ENCODE data around the gene TUSC2. TPM values are rescaled to one million over a fixed set of nuclear protein-coding genes. Genes with fewer than 3 reads are reported as not detected.

Gene TUSC2
- total and polyA plus RNA-seq, 3 donors from 2014 or later = 32.7 to 44.5 (median 43.4) TPM

- TF ChIP-seq POLR2A (IDR thresholded peaks at IDR 0.05) (no peak), CTCF (IDR thresholded peaks at IDR 0.05) (no peak)
- WGBS, 2 donors = 76 to 77% methylated on average over 3 to 4 of the region's 4 CpGs
- Histone ChIP-seq H3K9me3 (no peaks in the 10 kb centered on the region), H3K36me3 (ENCODE audit: low read depth, missing control alignments) (no peaks in the 10 kb centered on the region), H3K27ac (no peak overlapping the region), H3K4me1 (peaks cover 3% of the 10 kb centered on the region), H3K4me3 (no peak overlapping the region), H3K27me3 (no peaks in the 10 kb centered on the region)
- DNase-seq = no peak
- intact Hi-C loops (cut with DNase I; ENCODE audit: low total_unique reads) = loop anchor here (10.0 kb wide), 1 partner anchor 84 kb away; the partner anchor contains the start of gene GNAT1
These were observed 49.7 kb downstream of the TUSC2 start for GRCh38 chr3:50278123-50278879.

GRCh38 chr3:50276762-50277101 lies 51.3 kb downstream of the TUSC2 start:
- no peak for DNase-seq
- WGBS, 2 donors = 72 to 86% methylated on average over 16 to 17 of the region's 17 CpGs
- H3K4me3 ChIP-seq = peak overlapping the region; percentile 12 to 36
- H3K9me3 ChIP-seq = no peaks in the 10 kb centered on the region
- no peak overlapping the region for H3K27ac ChIP-seq
- TF ChIP-seq CTCF (IDR thresholded peaks at IDR 0.05) = no peak
- TF ChIP-seq POLR2A (IDR thresholded peaks at IDR 0.05) = no peak
- intact Hi-C loops (cut with DNase I; ENCODE audit: low total_unique reads) = loop anchor here (10.0 kb wide), 1 partner anchor 82 kb away; the partner anchor contains the start of gene GNAT1
- H3K27me3 ChIP-seq = no peaks in the 10 kb centered on the region
- H3K36me3 ChIP-seq (ENCODE audit: low read depth, missing control alignments) = no peaks in the 10 kb centered on the region
- H3K4me1 ChIP-seq = peaks cover 8% of the 10 kb centered on the region

GRCh38 chr3:50275996-50276761 lies 51.8 kb downstream of the TUSC2 start:
- TF ChIP-seq CTCF (IDR thresholded peaks at IDR 0.05) = no peak
- DNase-seq = no peak
- intact Hi-C loops (cut with DNase I; ENCODE audit: low total_unique reads) = loop anchor here (10.0 kb wide), 1 partner anchor 81 kb away; the partner anchor contains the start of gene GNAT1
- H3K4me1 ChIP-seq = peaks cover 8% of the 10 kb centered on the region
- no peaks in the 10 kb centered on the region for H3K36me3 ChIP-seq (ENCODE audit: low read depth, missing control alignments)
- no peaks in the 10 kb centered on the region for H3K9me3 ChIP-seq
- no peak overlapping the region for H3K27ac ChIP-seq
- H3K4me3 ChIP-seq = peak overlapping the region; percentile 12 to 36
- WGBS, 2 donors = 57 to 60% methylated on average over 37 to 78 of the region's 79 CpGs
- no peaks in the 10 kb centered on the region for H3K27me3 ChIP-seq

GRCh38 chr3:50275141-50275995 lies 52.7 kb downstream of the TUSC2 start:
- Histone ChIP-seq H3K4me3 (peak overlapping the region in 1 of 2 donors; percentile 36), H3K36me3 (ENCODE audit: low read depth, missing control alignments) (no peaks in the 10 kb centered on the region), H3K27me3 (no peaks in the 10 kb centered on the region), H3K27ac (no peak overlapping the region), H3K4me1 (peaks cover 8% of the 10 kb centered on the region), H3K9me3 (no peaks in the 10 kb centered on the region)
- WGBS, 2 donors = 44 to 62% methylated on average over 26 to 65 of the region's 65 CpGs
- intact Hi-C loops (cut with DNase I; ENCODE audit: low total_unique reads) = loop anchor here (10.0 kb wide), 1 partner anchor 81 kb away; the partner anchor contains the start of gene GNAT1
- TF ChIP-seq CTCF (IDR thresholded peaks at IDR 0.05) (no peak), POLR2A (IDR thresholded peaks at IDR 0.05) (no peak)
- no peak for DNase-seq

Other genes with a start within 250 kb of the TUSC2 start
- 100 to 1,000 TPM; 341 to 368 TPM for gene RBM5, start 239.3 kb downstream of the TUSC2 start, total RNA-seq
- gene RBM5, start 239.3 kb downstream of the TUSC2 start, polyA plus RNA-seq (ENCODE audit: insufficient read depth, low read depth, low replicate concordance) = 214 TPM
- 1 to 10 TPM; 6.9 to 8.3 TPM for gene SEMA3F, start 172.9 kb downstream of the TUSC2 start, total RNA-seq
- 7.5 TPM for gene SEMA3F, start 172.9 kb downstream of the TUSC2 start, polyA plus RNA-seq (ENCODE audit: insufficient read depth, low read depth, low replicate concordance)
- gene GNAT1, start 136.6 kb downstream of the TUSC2 start, total RNA-seq = 1 to 10 TPM in 1 of 2 donors, under 1 TPM in 1; 0.93 to 1.2 TPM
- 2.3 TPM for gene GNAT1, start 136.6 kb downstream of the TUSC2 start, polyA plus RNA-seq (ENCODE audit: insufficient read depth, low read depth, low replicate concordance)
- 1 to 10 TPM; 4.3 to 5.4 TPM for gene SLC38A3, start 123.0 kb downstream of the TUSC2 start, total RNA-seq
- 3.4 TPM for gene SLC38A3, start 123.0 kb downstream of the TUSC2 start, polyA plus RNA-seq (ENCODE audit: insufficient read depth, low read depth, low replicate concordance)
- gene GNAI2, start 92.0 kb downstream of the TUSC2 start, total RNA-seq = 100 to 1,000 TPM; 239 to 343 TPM
- 238 TPM for gene GNAI2, start 92.0 kb downstream of the TUSC2 start, polyA plus RNA-seq (ENCODE audit: insufficient read depth, low read depth, low replicate concordance)
- 10 to 100 TPM; 12.9 to 26.7 TPM for gene SEMA3B, start 59.1 kb downstream of the TUSC2 start, total RNA-seq
- 30.2 TPM for gene SEMA3B, start 59.1 kb downstream of the TUSC2 start, polyA plus RNA-seq (ENCODE audit: insufficient read depth, low read depth, low replicate concordance)
- 1 to 10 TPM; 1.5 to 3.2 TPM for gene LSMEM2, start 49.1 kb downstream of the TUSC2 start, total RNA-seq
- gene LSMEM2, start 49.1 kb downstream of the TUSC2 start, polyA plus RNA-seq (ENCODE audit: insufficient read depth, low read depth, low replicate concordance) = 2.6 TPM
- 10 to 100 TPM; 55.3 to 60.9 TPM for gene IFRD2, start 35.8 kb downstream of the TUSC2 start, total RNA-seq
- 42.3 TPM for gene IFRD2, start 35.8 kb downstream of the TUSC2 start, polyA plus RNA-seq (ENCODE audit: insufficient read depth, low read depth, low replicate concordance)
- 10 to 100 TPM; 13.8 to 25.2 TPM for gene HYAL3, start 28.8 kb downstream of the TUSC2 start, total RNA-seq
- 27.9 TPM for gene HYAL3, start 28.8 kb downstream of the TUSC2 start, polyA plus RNA-seq (ENCODE audit: insufficient read depth, low read depth, low replicate concordance)
- 10 to 100 TPM; 37.9 to 79.4 TPM for gene NAA80, start 28.8 kb downstream of the TUSC2 start, total RNA-seq
- gene NAA80, start 28.8 kb downstream of the TUSC2 start, polyA plus RNA-seq (ENCODE audit: insufficient read depth, low read depth, low replicate concordance) = 72.4 TPM
- 1 to 10 TPM; 2.7 to 3.2 TPM for gene HYAL1, start 24.6 kb downstream of the TUSC2 start, total RNA-seq
- 3.7 TPM for gene HYAL1, start 24.6 kb downstream of the TUSC2 start, polyA plus RNA-seq (ENCODE audit: insufficient read depth, low read depth, low replicate concordance)
- gene HYAL2, start 5.5 kb downstream of the TUSC2 start, total RNA-seq = 100 to 1,000 TPM in 1 of 2 donors, 10 to 100 TPM in 1; 90.9 to 111 TPM
- 58.6 TPM for gene HYAL2, start 5.5 kb downstream of the TUSC2 start, polyA plus RNA-seq (ENCODE audit: insufficient read depth, low read depth, low replicate concordance)
- 10 to 100 TPM; 50.0 to 52.2 TPM for gene RASSF1, start 12.6 kb upstream of the TUSC2 start, total RNA-seq
- gene RASSF1, start 12.6 kb upstream of the TUSC2 start, polyA plus RNA-seq (ENCODE audit: insufficient read depth, low read depth, low replicate concordance) = 60.1 TPM
- 100 to 1,000 TPM; 241 to 335 TPM for gene ZMYND10, start 17.5 kb upstream of the TUSC2 start, total RNA-seq
- 763 TPM for gene ZMYND10, start 17.5 kb upstream of the TUSC2 start, polyA plus RNA-seq (ENCODE audit: insufficient read depth, low read depth, low replicate concordance)
- gene NPRL2, start 22.6 kb upstream of the TUSC2 start, total RNA-seq = 10 to 100 TPM; 26.9 to 29.2 TPM
- 28.0 TPM for gene NPRL2, start 22.6 kb upstream of the TUSC2 start, polyA plus RNA-seq (ENCODE audit: insufficient read depth, low read depth, low replicate concordance)
- gene CYB561D2, start 22.6 kb upstream of the TUSC2 start, total RNA-seq = 10 to 100 TPM; 18.9 to 21.1 TPM
- gene CYB561D2, start 22.6 kb upstream of the TUSC2 start, polyA plus RNA-seq (ENCODE audit: insufficient read depth, low read depth, low replicate concordance) = 16.0 TPM
- 10 to 100 TPM; 63.2 to 72.4 TPM for gene TMEM115, start 31.3 kb upstream of the TUSC2 start, total RNA-seq
- 37.6 TPM for gene TMEM115, start 31.3 kb upstream of the TUSC2 start, polyA plus RNA-seq (ENCODE audit: insufficient read depth, low read depth, low replicate concordance)
- 10 to 100 TPM; 16.1 to 19.3 TPM for gene CACNA2D2, start 175.4 kb upstream of the TUSC2 start, total RNA-seq
- 15.9 TPM for gene CACNA2D2, start 175.4 kb upstream of the TUSC2 start, polyA plus RNA-seq (ENCODE audit: insufficient read depth, low read depth, low replicate concordance)
- 10 to 100 TPM; 21.0 to 28.8 TPM for gene C3orf18, start 239.5 kb upstream of the TUSC2 start, total RNA-seq
- gene C3orf18, start 239.5 kb upstream of the TUSC2 start, polyA plus RNA-seq (ENCODE audit: insufficient read depth, low read depth, low replicate concordance) = 14.9 TPM
- gene HEMK1, start 241.3 kb upstream of the TUSC2 start, total RNA-seq = 10 to 100 TPM; 12.8 to 13.1 TPM
- 25.7 TPM for gene HEMK1, start 241.3 kb upstream of the TUSC2 start, polyA plus RNA-seq (ENCODE audit: insufficient read depth, low read depth, low replicate concordance)

Measured in testis (tissue), 3 donors.